ENCODE data around the gene RNASE9. TPM values are rescaled to one million over a fixed set of nuclear protein-coding genes. Genes with fewer than 3 reads are reported as not detected.
"Not testable (repeated sequence)": the region's sequence is repeated elsewhere in the genome, so short reads cannot be mapped to it uniquely, and the experiment has no call there.

RNASE9 gene
- polyA plus RNA-seq (ENCODE audit: insufficient read length), result not detected
- long read RNA-seq, donor 1, result 0 reads
- long read RNA-seq, donor 2, result 0 reads
- long read RNA-seq, donor 3, result 0 reads
- long read RNA-seq, donor 4, result 0 reads
- long read RNA-seq, donor 5, result 0 reads
- long read RNA-seq, donor 6, result 0 reads
- long read RNA-seq, donor 7, result 0 reads
- long read RNA-seq, donor 8, result 0 reads

DNA sequence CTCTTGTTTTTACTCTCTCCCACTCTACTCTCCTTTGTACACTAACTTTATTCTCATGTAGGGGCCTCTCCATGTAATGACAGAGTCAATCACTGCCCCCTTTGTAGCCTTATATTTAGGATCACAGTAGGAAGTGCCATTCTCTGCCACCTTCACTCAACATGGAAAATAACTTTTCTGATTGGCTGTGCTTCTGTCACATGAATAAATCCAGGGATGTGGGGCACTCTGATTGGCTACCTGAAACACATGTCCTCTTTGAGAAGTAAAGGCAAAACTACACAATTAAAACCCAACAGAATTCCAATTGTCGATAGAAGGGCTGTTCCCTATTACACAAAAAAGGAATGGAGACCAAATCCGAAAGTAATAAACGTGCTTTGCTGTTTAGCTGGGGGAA, at the start of gene RNASE9:
Gene RNASE9 (minus strand): TSS at position 87 of the 400 bp plus-strand sequence.
- no peak for DNase-seq

DNA sequence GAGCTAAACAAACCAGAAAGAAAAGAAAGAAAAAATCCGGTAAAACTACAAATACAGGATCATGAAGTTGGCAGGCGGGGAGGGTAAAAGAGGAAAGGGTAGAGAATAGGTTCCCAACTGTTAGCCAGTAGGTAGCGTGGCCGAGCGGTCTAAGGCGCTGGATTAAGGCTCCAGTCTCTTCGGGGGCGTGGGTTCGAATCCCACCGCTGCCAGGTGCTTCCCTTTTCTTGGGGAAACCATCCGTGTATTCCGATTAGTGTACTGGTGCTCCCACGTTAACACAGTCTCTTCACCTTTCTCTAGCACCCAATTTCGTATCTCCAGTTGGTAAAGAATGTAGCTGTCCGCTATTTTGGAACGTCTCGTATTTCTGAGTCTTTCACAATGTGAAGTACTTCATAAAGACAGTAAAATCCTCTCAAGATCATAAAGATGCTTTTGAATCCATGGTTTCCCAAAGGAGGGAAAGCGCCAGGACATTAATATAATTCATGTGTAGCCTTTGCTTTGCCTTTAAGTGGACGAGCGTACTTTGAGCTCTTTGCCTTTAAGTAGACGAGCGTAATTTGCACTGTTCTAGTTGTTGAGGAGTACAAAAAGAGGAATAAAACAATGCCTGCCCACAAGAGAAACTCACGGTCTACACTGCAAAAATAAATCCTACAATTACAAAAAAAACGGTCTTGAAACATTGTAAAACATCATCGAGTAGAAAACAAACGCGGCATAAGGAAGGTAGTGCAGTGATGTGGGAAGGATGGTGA, 49.3 kb upstream of the RNASE9 start:
- DNase-seq, result no peak

DNA sequence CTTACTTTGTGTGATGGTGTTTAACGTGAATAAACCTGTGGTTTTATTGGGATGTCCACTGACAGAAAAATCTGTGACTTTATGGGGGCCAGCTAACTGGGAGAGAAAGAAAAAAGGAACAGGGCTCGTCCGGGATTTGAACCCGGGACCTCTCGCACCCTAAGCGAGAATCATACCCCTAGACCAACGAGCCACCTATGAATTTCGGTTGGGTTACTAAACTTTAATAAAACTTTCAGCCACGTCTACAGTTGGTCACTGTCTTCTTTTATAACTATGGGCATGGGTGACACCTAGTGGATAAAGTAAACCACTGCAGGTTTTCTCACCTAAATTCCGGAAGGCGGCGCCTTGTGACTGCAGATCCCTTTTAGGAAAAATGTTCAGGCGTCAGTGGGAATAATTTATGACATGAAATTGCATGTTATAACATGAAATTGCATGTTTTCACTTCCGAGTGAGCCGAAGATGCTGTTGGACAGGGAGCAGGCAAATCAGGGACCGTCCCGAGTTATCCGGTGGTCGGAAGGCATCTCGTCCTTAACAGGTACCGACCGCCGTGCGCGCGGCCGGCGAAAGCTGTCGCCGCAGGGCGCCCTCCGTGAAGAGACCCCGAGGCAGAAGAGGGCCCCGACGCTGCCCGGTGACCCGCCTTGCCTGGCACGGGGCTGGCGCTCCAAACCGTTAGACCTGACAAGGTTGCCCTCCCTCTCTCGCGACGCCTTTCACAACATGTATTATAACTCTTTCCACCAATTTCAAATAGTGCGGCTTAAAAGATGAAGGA, 48.6 kb upstream of the RNASE9 start:
- DNase-seq, result peak; percentile 91

DNA sequence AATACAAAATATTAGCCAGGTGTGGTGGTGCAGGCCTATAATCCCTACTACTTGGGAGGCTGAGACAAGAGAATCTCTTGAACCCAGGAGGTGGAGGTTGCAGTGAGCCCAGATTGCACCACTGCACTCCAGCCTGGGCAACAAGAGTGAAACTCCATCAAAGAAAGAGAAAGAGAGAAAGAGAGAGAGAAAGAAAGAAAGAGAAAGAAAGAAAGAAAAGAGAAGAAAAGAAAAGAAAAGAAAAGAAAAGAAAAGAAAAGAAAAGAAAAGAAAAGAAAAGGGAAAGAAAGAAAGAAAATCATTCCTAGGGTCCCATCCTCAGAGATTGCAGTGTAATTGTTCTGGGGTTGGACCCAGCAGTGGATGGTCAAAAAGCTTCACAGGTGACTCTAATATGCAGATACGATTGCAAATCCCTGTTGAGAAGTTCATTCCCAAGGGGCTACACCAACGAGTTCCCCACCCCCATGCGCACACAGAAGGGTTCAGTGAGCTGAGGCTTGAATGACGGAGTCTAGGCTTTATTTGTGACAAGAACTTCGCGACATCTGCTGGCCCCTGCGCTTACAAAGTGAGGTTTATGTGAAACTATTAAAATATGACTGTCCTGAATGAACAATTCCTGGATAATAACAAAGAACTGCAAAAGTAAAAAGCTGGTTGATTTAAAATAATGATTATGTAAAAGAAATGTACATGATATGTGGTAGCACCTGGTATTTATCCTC, 47.7 kb upstream of the RNASE9 start:
- no peak for DNase-seq

- no peak for DNase-seq
Measured at GRCh38 chr14:20607617-20608016, 46.8 kb upstream of the RNASE9 start.

DNA sequence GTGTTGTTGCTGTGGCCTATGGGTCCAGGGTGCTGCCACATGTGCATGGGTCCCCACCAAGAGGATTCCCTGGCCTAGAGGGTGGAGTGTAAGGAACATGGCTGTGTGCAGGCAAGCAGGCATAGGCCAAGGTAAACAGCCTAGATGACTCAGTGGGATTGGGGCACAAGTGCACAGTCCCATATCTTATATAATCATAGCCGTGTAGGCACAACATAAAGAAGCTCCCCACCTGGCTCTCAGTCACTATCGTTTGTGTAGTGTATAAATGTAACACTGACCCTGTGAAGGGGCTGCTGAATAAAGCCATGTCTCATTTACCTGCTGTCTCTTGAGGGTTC, 46.0 kb upstream of the RNASE9 start:
- no peak for DNase-seq

DNA sequence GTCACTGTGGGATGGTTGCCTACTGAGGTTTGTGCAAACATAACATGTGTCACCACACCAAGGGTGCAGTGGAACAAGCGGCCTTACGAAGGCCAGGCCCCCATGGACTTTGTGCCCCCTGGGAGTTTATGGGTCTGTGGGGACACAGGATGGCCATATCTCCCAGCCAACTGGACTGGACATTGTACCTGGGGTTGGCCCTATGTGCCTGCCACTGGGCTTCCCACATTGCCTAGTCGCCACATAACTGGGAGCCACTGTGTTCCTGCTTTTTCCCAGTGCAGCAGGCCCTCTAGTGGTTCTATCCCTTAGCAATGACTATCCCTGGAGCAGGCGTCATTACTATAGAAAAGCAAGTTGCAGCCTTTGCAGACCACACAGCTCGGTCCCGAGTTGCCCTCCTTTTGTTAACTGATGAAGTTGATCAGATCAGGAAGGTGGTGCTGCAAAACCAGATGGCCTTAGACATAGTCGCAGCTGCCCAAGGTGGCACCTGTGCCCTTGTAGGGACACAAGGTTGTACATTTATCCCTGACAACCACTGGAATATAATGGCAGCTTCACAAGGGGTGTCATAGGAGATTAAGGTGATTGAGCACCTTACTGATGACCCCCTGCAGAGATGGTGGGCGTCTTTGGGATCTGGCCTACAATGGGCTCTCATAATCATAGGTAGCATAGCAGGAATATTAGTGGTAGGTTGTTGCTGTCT, 45.5 kb upstream of the RNASE9 start:
- DNase-seq, result no peak

- no peak for DNase-seq
Measured at GRCh38 chr14:20603813-20604690, 43.2 kb upstream of the RNASE9 start.

GRCh38 chr14:20602583-20602982, 41.7 kb upstream of the RNASE9 start:
- DNase-seq, result no peak

DNA sequence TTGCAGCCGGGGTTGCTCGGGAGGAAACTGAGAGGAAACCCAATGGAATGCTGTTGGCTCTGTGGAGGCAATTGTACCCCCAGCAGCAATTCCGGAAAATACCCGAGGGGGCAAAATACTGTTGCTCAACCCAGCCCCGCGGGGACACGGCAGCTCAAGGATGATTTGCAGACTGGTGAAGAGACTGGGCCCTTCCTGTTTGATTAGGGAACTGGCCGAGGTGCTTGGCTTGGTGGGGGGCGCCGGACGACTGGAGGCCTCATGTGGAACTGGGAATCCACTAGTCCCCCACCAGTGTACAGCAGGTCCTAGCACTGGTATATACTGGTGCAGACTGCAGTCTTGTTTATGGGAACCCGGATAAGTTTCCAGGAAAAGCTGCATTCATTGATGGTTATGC, 40.7 kb upstream of the RNASE9 start:
- no peak for DNase-seq

DNA sequence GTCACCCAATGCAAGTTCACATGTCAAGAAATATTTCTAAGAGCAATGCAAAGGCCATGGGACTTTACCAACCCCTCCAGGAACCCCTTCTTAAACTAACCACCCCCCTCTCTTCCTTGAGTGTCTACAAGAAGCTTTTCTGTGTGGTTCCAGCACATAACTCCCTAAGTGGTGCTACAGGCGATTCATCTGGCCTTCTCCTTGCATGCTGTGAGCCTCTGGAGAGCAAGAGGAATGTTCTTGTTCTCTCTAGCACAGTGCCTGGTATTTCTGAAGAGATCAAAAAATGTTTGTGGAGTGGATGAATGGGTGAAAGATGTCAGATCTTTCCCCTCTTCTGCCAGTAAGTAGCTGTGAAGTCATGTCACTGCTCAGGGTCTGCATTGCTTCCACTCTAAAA, 36.3 kb upstream of the RNASE9 start:
- DNase-seq, result no peak

GRCh38 chr14:20595726-20596125, 34.9 kb upstream of the RNASE9 start:
- not testable (repeated sequence) for DNase-seq

- no peak for DNase-seq
Measured at GRCh38 chr14:20592574-20592973, 31.7 kb upstream of the RNASE9 start.

DNA sequence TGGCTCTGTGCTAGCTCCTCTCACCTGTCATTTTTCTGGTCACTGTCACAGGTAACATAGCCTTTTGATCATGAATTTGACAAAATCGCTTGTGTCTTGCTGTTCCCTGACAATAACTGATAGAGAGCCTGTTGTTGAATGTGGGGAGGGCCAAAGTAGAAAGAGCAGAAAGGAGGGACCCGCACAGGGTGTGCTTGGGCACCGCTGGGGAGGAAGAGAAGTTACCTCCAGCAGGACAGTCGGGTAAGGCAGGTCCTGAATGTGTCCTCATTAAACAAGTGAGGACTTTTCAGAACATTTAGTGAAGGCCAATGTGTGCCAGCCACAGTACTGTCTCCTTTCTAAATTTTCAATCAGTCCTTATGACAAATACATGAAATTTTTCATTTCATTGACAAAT, 30.4 kb upstream of the RNASE9 start, which contains the start of gene RNASE12:
Gene RNASE12 (minus strand): TSS at position 142 of the 400 bp plus-strand sequence. CDS start 653 bp downstream, outside the sequence.
- DNase-seq, result no peak

DNA sequence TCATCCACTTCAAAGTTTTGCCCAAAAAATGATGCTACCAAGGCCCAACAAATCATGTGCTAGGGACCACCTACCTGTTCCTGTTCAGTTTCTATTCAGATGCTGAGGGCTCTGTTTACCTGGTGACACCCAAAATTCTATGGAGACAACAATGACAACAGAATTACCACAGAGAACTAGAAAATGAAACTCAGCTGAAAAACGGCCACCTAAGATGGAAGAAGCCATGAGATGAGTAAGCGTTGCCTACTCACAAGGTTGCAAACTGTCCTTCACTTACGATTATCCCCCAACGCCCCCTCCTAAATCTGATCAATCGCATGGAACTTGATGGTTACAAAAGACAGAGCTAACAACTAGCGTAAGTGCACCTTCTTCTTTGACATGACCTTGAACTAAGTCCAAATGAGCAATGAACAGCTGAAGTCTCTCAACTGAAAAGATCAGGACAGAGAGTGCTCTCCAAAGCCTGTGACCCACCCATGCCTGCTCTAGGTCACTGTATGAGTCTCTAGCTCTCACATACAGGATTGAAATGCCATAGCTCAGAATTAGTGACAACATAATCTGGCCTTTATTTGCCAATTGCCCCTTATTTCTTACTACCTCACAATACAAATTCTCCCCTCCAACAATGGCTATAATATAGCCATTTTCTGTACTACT, 26.8 kb upstream of the RNASE9 start, which contains the start of gene RNASE11:
Gene RNASE11 (minus strand): TSS at position 513 of the 666 bp plus-strand sequence.
- DNase-seq, result no peak

DNA sequence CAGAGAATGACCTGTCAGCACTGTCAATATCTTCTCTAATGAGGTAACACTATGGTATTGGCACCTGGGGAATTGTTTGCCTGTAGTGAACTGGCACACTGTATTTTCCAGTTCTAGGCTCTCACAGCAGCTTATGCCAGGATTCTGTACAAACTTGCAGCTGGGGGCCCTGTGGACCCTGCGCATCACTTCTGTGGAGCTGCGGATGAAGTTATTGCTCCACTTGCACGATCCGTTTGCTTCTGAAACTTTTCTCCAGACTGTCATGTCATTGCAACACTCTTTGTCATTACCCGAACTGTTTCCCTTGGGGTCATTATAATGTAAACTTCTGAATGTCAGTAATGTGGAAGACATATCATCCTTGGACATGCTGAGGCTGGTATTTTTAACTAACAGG, 23.1 kb upstream of the RNASE9 start:
- DNase-seq, result no peak

- no peak for DNase-seq
Measured at GRCh38 chr14:20583142-20583541, 22.3 kb upstream of the RNASE9 start.

GRCh38 chr14:20580242-20580641, 19.4 kb upstream of the RNASE9 start:
- no peak for DNase-seq

- no peak for DNase-seq
Measured at GRCh38 chr14:20578784-20579502, 18.1 kb upstream of the RNASE9 start.
